Measurements from ENCODE around the gene PDXK. TPM values are rescaled to one million over a fixed set of nuclear protein-coding genes. Genes with fewer than 3 reads are reported as not detected.

The PDXK gene
- polyA plus RNA-seq, 1 of the 3 experiments (the other 2 are of a cell fraction): 85.7 TPM

GRCh38 chr21:43806017-43806710 lies 87.2 kb downstream of the PDXK start:
- Histone ChIP-seq H3K27ac (ENCODE audit: low read depth in 2 of 2, low read length in 1 of 2) (no peak overlapping the region), H3K9me2 (no peaks in the 10 kb centered on the region), H2AFZ (ENCODE audit: low read depth) (no peak overlapping the region), H3F3A (replicated peaks; ENCODE audit: insufficient read depth) (no peaks in the 10 kb centered on the region), H3K4me1 (ENCODE audit: control insufficient read depth in 1 of 2, insufficient read depth in 2 of 2, low read depth in 1 of 2, low read length in 1 of 2) (peaks cover 0 to 6% of the 10 kb centered on the region in 2 experiments; a peak in 1 of 4 replicates), H3K4me2 (no peak overlapping the region), H3K4me3 (ENCODE audit: low read depth in 2 of 2, low read length in 1 of 2) (no peak overlapping the region), H3K36me3 (replicated peaks in 1 of 2; ENCODE audit: control insufficient read depth in 1 of 2, insufficient read depth in 2 of 2, low read length in 1 of 2) (peaks cover 0 to 31% of the 10 kb centered on the region in 2 experiments), H3K27me3 (ENCODE audit: insufficient read depth) (no peaks in the 10 kb centered on the region), H4K20me1 (ENCODE audit: insufficient read depth) (no peaks in the 10 kb centered on the region), H3K9ac (no peak overlapping the region), H3K79me2 (ENCODE audit: insufficient read depth) (no peaks in the 10 kb centered on the region), H3K9me3 (no peaks in the 10 kb centered on the region)
- no peak for DNase-seq
- WGBS (ENCODE audit: low lambda C conversion rate): 89% methylated on average over 19 of the region's 21 CpGs
- POLR2A ChIA-PET: interaction anchor here (1.3 kb wide), 1 partner anchor 16 kb away, joined by 3 read pairs; no protein-coding TSS in a partner anchor
- CTCF ChIA-PET: interaction anchor here (3.0 kb wide), 1 partner anchor 169 kb away, joined by 20 read pairs; no protein-coding TSS in a partner anchor
- no peak for TF ChIP-seq PBX3 (IDR thresholded peaks at IDR 0.05)
- TF ChIP-seq SMC3 (IDR thresholded peaks at IDR 0.05; ENCODE audit: low read depth, low read length): no peak
- no peak for TF ChIP-seq USF1 (IDR thresholded peaks at IDR 0.05; ENCODE audit: borderline replicate concordance, low read depth)
- TF ChIP-seq EP300 (IDR thresholded peaks at IDR 0.05; ENCODE audit: borderline replicate concordance in 1 of 2, low read depth in 1 of 2, low read length in 1 of 2): no peak

GRCh38 chr21:43808367-43808766 lies 89.4 kb downstream of the PDXK start:
- H3K9me2 ChIP-seq: no peaks in the 10 kb centered on the region
- peaks cover 0 to 13% of the 10 kb centered on the region in 2 experiments for H3K36me3 ChIP-seq (replicated peaks in 1 of 2; ENCODE audit: control insufficient read depth in 1 of 2, insufficient read depth in 2 of 2, low read length in 1 of 2)
- CTCF ChIA-PET: interaction anchor here (3.0 kb wide), 1 partner anchor 167 kb away, joined by 20 read pairs; no protein-coding TSS in a partner anchor
- no peaks in the 10 kb centered on the region for H4K20me1 ChIP-seq (ENCODE audit: insufficient read depth)
- H3K9me3 ChIP-seq: no peaks in the 10 kb centered on the region
- H3K79me2 ChIP-seq (ENCODE audit: insufficient read depth): no peaks in the 10 kb centered on the region
- POLR2A ChIA-PET: no interaction called here
- WGBS (ENCODE audit: low lambda C conversion rate): 70% methylated on average over 16 of the region's 18 CpGs
- H3K27me3 ChIP-seq (ENCODE audit: insufficient read depth): no peaks in the 10 kb centered on the region
- H3F3A ChIP-seq (replicated peaks; ENCODE audit: insufficient read depth): no peaks in the 10 kb centered on the region
- TF ChIP-seq RXRA (IDR thresholded peaks at IDR 0.05; ENCODE audit: borderline replicate concordance, low read depth) (no peak), REST (IDR thresholded peaks at IDR 0.05; ENCODE audit: low read depth, low read length) (no peak), YY1 (IDR thresholded peaks at IDR 0.05; ENCODE audit: low read depth) (no peak), MEF2A (IDR thresholded peaks at IDR 0.05; ENCODE audit: borderline replicate concordance, low read depth) (no peak), FOXJ3 (CRISPR knock-in tag; IDR thresholded peaks at IDR 0.05) (no peak), GABPA (IDR thresholded peaks at IDR 0.05; ENCODE audit: low read depth) (no peak), EZH2phosphoT487 (IDR thresholded peaks at IDR 0.05; ENCODE audit: borderline replicate concordance, low read depth) (no peak), NFIC (IDR thresholded peaks at IDR 0.05; ENCODE audit: borderline replicate concordance) (no peak), EP300 (IDR thresholded peaks at IDR 0.05; ENCODE audit: borderline replicate concordance in 1 of 2, low read depth in 1 of 2, low read length in 1 of 2) (no peak), USF1 (IDR thresholded peaks at IDR 0.05; ENCODE audit: borderline replicate concordance, low read depth) (no peak), MXI1 (IDR thresholded peaks at IDR 0.05; ENCODE audit: low read depth, low read length) (no peak), FOXM1 (IDR thresholded peaks at IDR 0.05; ENCODE audit: low read depth) (no peak), CHD2 (IDR thresholded peaks at IDR 0.05; ENCODE audit: low read length, partially characterized antibody) (no peak), TEAD4 (IDR thresholded peaks at IDR 0.05; ENCODE audit: borderline replicate concordance, insufficient read depth) (no peak), TCF12 (IDR thresholded peaks at IDR 0.05) (no peak), SMC3 (IDR thresholded peaks at IDR 0.05; ENCODE audit: low read depth, low read length) (no peak), RAD21 (IDR thresholded peaks at IDR 0.05; ENCODE audit: low read length) (no peak)
- DNase-seq: no peak
- H3K9ac ChIP-seq: no peak overlapping the region
- no peak overlapping the region for H3K27ac ChIP-seq (ENCODE audit: low read depth in 2 of 2, low read length in 1 of 2)
- H3K4me3 ChIP-seq (ENCODE audit: low read depth in 2 of 2, low read length in 1 of 2): no peak overlapping the region
- peaks cover 0 to 6% of the 10 kb centered on the region in 2 experiments; a peak in 1 of 4 replicates for H3K4me1 ChIP-seq (ENCODE audit: control insufficient read depth in 1 of 2, insufficient read depth in 2 of 2, low read depth in 1 of 2, low read length in 1 of 2)
- no peak overlapping the region for H2AFZ ChIP-seq (ENCODE audit: low read depth)
- H3K4me2 ChIP-seq: no peak overlapping the region

All from SK-N-SH (cell line).